ENCODE data around the gene NAPG.
"Not testable (repeated sequence)": the region's sequence is repeated elsewhere in the genome, so short reads cannot be mapped to it uniquely, and the experiment has no call there.

NAPG gene

GRCh38 chr18:10525697-10526560 is at the start of gene NAPG:
NAPG (plus strand) TSS chr18:10526027; CDS start chr18:10526103, 76 bp downstream.
- peak; percentile 84 to 88 for DNase-seq (ENCODE audit: low read depth in 2 of 2)

- DNase-seq (ENCODE audit: low read depth in 2 of 2), result peak; percentile 95
Measured at GRCh38 chr18:10476338-10476791, 49.5 kb upstream of the NAPG start.

GRCh38 chr18:10477121-10477862 is 48.5 kb upstream of the NAPG start:
- no peak for DNase-seq (ENCODE audit: low read depth in 2 of 2)

GRCh38 chr18:10477863-10478260 is 48.0 kb upstream of the NAPG start:
- DNase-seq (ENCODE audit: low read depth in 2 of 2), result no peak

- no peak for DNase-seq (ENCODE audit: low read depth in 2 of 2)
Measured at GRCh38 chr18:10481831-10482230, 44.0 kb upstream of the NAPG start.

GRCh38 chr18:10482363-10482984 is 43.4 kb upstream of the NAPG start:
- DNase-seq (ENCODE audit: low read depth in 2 of 2), result no peak

- DNase-seq (ENCODE audit: low read depth in 2 of 2), result no peak
Measured at GRCh38 chr18:10482985-10483949, 42.6 kb upstream of the NAPG start.

GRCh38 chr18:10485475-10485874 is 40.4 kb upstream of the NAPG start:
- no peak for DNase-seq (ENCODE audit: low read depth in 2 of 2)

GRCh38 chr18:10486362-10486761 is 39.5 kb upstream of the NAPG start:
- no peak for DNase-seq (ENCODE audit: low read depth in 2 of 2)

GRCh38 chr18:10487154-10487553 is 38.7 kb upstream of the NAPG start:
- DNase-seq (ENCODE audit: low read depth in 2 of 2), result no peak

GRCh38 chr18:10488017-10488416 is 37.8 kb upstream of the NAPG start:
- no peak for DNase-seq (ENCODE audit: low read depth in 2 of 2)

GRCh38 chr18:10490401-10491165 is 35.2 kb upstream of the NAPG start:
- DNase-seq (ENCODE audit: low read depth in 2 of 2), result no peak

GRCh38 chr18:10495936-10496335 is 29.9 kb upstream of the NAPG start:
- DNase-seq (ENCODE audit: low read depth in 2 of 2), result no peak

GRCh38 chr18:10497206-10497749 is 28.5 kb upstream of the NAPG start:
- no peak for DNase-seq (ENCODE audit: low read depth in 2 of 2)

GRCh38 chr18:10499230-10499629 is 26.6 kb upstream of the NAPG start:
- DNase-seq (ENCODE audit: low read depth in 2 of 2), result no peak

GRCh38 chr18:10500038-10500437 is 25.8 kb upstream of the NAPG start:
- no peak for DNase-seq (ENCODE audit: low read depth in 2 of 2)

- DNase-seq (ENCODE audit: low read depth in 2 of 2), result no peak
Measured at GRCh38 chr18:10504723-10505122, 21.1 kb upstream of the NAPG start.

GRCh38 chr18:10505892-10506291 is 19.9 kb upstream of the NAPG start:
- not testable (repeated sequence) for DNase-seq (ENCODE audit: low read depth in 2 of 2)

- no peak for DNase-seq (ENCODE audit: low read depth in 2 of 2)
Measured at GRCh38 chr18:10508591-10508990, 17.2 kb upstream of the NAPG start.

GRCh38 chr18:10511236-10511635 is 14.6 kb upstream of the NAPG start:
- no peak for DNase-seq (ENCODE audit: low read depth in 2 of 2)

Data from fibroblast of skin of left biceps (primary cell).